Frontal cortex (tissue), 4 donors: ENCODE data around the gene FAM13B. TPM values are rescaled to one million over a fixed set of nuclear protein-coding genes. Genes with fewer than 3 reads are reported as not detected.
A peak's percentile ranks its signal among the peaks of the same experiment; 100 is the strongest.
"Not testable (repeated sequence)": the region's sequence is repeated elsewhere in the genome, so short reads cannot be mapped to it uniquely, and the experiment has no call there.

Source experiments
- DNase-seq, 2 donors: peaks; one replicate each; pipeline ENCODE4 v3.0.0; 2012; ENCODE audit warnings: low spot score in 2 of 2
- FAIRE-seq: peaks from 2 replicates; lab custom pipeline; 2012; peaks lifted over from hg19 to GRCh38; lab: Jason Lieb, UNC
- total RNA-seq: library from RNA; depleted of rRNA; stranded (reverse); fragments of >200 nt; gene quantifications from one replicate; pipeline ENCODE4 v1.2.3, GENCODE V29; 2014
- donor health status: control.
- donor health status: control.
- donor health status: control.

FAM13B gene
- total RNA-seq, 1 donor from 2014 or later, result 84.8 TPM

DNA sequence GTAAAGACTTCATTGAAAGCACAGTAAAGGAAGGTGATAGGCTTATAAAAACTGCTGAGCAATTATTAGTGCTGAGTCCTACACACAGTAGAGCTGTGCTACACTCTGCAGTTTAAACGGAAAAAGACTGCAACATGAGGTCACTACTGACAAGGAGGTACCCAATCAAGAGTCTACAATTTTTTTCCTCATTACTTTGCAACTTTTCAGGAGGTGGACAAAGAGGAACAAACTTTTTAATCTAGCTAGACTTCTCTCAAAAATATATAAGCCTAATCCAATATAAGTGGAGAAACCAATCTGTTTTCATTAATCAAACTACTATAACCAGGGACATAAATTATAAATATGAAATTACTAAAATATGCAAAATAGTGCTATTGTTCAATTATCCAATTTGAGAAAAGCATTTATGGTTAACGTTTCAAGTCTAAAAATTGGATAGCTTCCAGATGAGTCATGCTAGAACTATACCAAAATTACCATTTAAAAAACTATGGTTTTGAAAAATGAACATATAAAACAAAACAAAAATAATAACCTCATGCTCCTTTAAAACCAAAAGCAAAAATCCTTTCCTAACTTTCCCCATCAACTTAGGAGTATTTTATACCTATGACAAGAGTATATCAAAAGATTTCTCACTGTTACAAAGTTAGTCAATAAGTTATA, 37.7 kb downstream of the FAM13B start:
- peak; percentile 3 for FAIRE-seq

DNA sequence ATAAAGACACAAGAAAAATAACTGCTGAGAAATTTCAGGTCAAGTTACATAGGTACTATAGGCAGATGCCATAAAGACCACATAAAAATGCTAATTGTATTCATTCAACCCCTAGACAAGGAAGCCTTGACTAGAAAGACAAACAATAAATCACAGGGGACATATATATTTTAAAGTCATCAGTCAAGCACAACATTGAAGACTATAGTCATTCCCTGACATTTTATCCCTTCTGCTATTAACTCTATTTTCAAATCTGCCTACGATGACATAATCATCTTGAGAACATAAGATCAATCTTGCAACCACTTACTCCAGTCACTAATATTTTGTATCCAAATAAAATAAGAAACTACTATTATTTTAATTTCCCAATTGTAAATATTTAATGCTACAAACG, 38.3 kb downstream of the FAM13B start:
- DNase-seq (no peak), FAIRE-seq (no peak)

More for the DNA sequence above, 37.7 kb downstream of the FAM13B start:
- no peak for DNase-seq

- FAIRE-seq, result no peak
- no peak for DNase-seq
These were observed 43.5 kb downstream of the FAM13B start for GRCh38 chr5:137989419-137989818.

DNA sequence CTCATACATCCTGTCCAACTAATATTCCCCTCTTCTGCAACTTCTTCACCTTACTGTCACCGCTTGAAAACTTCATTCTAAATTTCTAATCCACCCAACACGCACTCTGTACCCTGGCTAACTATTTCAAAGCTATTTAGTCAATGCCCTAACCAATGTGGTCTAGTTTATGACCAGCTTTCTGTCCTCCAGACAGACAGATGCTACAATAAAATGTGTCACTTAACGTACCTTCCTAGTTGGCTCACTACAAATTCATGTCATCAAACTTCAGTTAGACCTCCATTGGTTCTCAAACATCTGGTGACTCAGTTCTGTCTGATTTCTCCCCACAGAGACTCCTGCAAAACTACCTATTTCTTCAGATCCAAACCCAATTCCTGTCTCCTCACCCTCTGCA, 57.7 kb downstream of the FAM13B start:
- no peak for FAIRE-seq
- no peak for DNase-seq

GRCh38 chr5:137970384-137970783, 62.5 kb downstream of the FAM13B start:
- not testable (repeated sequence) for DNase-seq, FAIRE-seq

- no peak for FAIRE-seq
These were observed 72.1 kb downstream of the FAM13B start for GRCh38 chr5:137960819-137961218.

GRCh38 chr5:137960141-137960540, 72.7 kb downstream of the FAM13B start:
- DNase-seq (no peak), FAIRE-seq (no peak)

More at GRCh38 chr5:137960819-137961218, 72.1 kb downstream of the FAM13B start:
- no peak for DNase-seq

GRCh38 chr5:137959488-137959887, 73.4 kb downstream of the FAM13B start:
- DNase-seq (no peak), FAIRE-seq (no peak)

DNA sequence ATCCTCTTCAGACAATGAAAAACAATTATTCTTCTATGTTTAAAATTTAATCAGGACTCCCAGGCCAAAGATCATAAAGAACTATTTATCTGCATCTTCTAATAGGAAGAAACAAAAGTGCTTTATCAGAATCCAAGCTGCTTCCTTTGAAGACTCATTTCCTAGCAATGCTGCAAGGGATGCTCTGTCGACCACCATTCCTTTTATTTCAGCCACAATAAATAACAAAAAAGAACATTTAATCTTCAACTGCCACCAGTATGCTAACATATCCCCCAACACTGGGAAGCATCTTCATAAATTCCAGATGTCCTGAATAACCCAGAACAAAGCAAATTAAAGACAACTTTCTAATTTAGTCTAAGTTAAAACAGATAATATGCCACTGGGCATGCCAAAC, 74.9 kb downstream of the FAM13B start:
- FAIRE-seq (no peak), DNase-seq (no peak)

- no peak for FAIRE-seq
- peak in 1 of 2 donors; percentile 22 for DNase-seq
These were observed 78.6 kb downstream of the FAM13B start for GRCh38 chr5:137954131-137954879.

GRCh38 chr5:137945825-137946224, 87.1 kb downstream of the FAM13B start:
- no peak for FAIRE-seq
- no peak for DNase-seq

DNA sequence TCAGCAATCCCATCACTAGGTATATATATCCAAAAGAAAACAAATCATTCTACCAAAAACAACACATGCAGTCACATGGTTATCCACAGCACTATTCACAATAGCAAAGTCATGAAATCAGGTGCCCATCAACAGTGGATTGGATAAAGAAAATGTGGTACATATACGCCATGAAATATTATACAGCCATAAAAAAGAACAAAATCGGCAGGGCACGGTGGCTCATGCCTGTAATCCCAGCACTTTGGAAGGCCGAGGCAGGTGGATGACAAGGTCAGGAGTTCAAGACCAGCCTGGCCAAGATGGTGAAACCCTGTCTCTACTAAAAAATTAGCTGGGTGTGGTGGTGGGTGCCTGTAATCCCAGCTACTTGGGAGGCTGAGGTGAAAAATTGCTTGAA, 88.6 kb downstream of the FAM13B start:
- not testable (repeated sequence) for FAIRE-seq, DNase-seq

DNA sequence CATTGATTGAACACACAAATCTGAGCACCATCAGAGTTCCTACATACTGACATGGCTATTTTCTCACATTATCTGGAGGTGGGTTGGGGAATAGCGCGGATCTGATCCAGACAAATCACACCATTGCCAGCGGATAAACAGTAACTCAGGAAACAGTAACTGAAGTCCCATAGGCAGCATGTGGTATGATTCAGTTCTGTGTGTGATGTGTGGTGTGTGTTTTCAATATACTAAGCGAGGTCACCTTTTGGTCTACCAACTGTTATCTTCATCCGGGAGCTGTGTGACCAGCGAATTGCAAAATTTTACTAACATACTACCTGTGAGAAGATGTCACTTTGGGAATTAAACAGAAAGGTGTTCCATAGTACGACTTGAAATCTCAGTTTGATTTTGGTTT, 93.5 kb downstream of the FAM13B start:
- no peak for FAIRE-seq
- DNase-seq, result no peak

- FAIRE-seq, result no peak
These were observed 94.1 kb downstream of the FAM13B start for GRCh38 chr5:137938751-137939143.

GRCh38 chr5:137937994-137938750, 94.7 kb downstream of the FAM13B start:
- FAIRE-seq (no peak), DNase-seq (no peak)

More at GRCh38 chr5:137938751-137939143, 94.1 kb downstream of the FAM13B start:
- no peak for DNase-seq

DNA sequence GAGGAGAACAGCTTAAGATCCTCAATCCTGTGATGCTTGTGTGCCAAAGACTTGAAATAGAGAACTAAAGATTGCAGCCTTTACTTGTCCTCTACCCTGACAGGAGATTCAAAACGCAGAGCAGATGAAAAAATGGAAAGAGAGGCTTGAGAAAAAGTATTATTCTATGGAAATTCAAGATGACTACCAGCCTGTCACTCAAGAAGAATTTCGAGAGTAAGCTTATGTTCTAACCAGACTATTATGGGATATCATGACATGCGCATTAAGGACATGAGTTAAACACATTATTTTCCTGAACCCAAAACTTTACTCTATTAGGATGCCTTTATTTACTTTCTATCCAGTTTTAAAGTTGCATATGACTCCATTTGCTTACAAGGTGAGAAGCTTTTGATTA, 97.2 kb downstream of the FAM13B start:
- no peak for FAIRE-seq

GRCh38 chr5:137935190-137935589, 97.7 kb downstream of the FAM13B start:
- no peak for FAIRE-seq
- DNase-seq, result no peak

More for the DNA sequence above, 97.2 kb downstream of the FAM13B start:
- no peak for DNase-seq

DNA sequence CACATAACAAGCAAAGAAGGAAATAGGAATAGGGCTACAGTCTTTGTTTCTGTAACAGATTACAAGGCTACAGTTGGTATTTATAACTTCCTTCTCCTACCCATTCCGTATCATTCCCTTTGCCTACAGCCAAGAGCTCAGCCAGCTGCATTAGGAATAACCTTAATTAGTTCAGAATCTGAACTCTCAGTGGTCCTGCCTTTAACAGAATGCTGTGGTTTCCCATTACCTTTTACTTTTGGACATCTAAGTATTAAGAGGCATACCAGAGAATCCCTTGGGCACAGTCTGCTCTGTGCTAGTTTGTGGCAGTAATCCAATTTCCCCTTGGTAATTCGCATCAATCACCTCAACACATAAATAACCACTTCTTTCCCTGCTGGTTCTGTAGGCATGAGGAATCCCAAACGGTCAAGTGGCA, 99.4 kb downstream of the FAM13B start:
- no peak for FAIRE-seq
- DNase-seq, result no peak

GRCh38 chr5:137932800-137933199, 100.1 kb downstream of the FAM13B start:
- no peak for FAIRE-seq
- no peak for DNase-seq

DNA sequence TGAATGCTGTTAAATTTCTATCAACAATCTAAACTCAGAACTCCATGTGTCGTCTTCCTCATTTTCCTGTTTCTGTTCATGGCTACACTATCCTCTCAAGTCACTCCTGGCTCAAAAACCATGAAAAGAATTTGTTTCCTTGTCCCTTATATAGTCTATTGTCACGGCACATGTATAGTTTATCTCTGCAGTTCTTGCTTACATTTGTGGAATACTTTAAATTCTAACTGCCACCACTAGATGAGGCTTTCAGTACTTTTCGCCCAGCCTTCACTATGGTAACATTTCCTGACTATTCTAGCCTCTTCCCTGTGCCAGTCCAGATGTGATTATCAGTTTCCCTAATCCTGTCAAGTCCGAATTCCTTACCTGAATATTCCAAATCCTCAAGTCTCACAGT, 109.0 kb downstream of the FAM13B start:
- DNase-seq (no peak), FAIRE-seq (no peak)

- DNase-seq (no peak), FAIRE-seq (no peak)
These were observed 110.9 kb downstream of the FAM13B start for GRCh38 chr5:137921931-137922330.
